Measurements from ENCODE around the gene FANCB. TPM values are rescaled to one million over a fixed set of nuclear protein-coding genes. Genes with fewer than 3 reads are reported as not detected.

Gene FANCB
- total RNA-seq, result 4.2 and 5.1 TPM in 2 replicates

GRCh38 chrX:14872851-14873675, at the start of gene FANCB, which contains the start of gene MOSPD2:
Gene FANCB (minus strand): TSS chrX:14873069. CDS start chrX:14865510, 7,559 bp downstream.
Gene MOSPD2 (plus strand): TSS chrX:14873421. CDS start chrX:14873529, 108 bp downstream.

Other genes with a start within 250 kb of the FANCB start
- gene MOSPD2, start 352 bp upstream of the FANCB start, total RNA-seq, result 7.8 and 14.0 TPM in 2 replicates

Data from bladder microvascular endothelial cell (primary cell).